VCaP (cell line): ENCODE results near the gene NELL1.

Source experiments
- H3K27ac ChIP-seq: fragments of 450-650 bp; 2 replicates; pipeline ENCODE4 v1.5.1; 2017
- CTCF ChIP-seq: fragments of 450-650 bp; conservative IDR thresholded peaks from 2 replicates; pipeline ENCODE4 v1.5.1; 2017; ENCODE audit warnings: mild to moderate bottlenecking, moderate library complexity

The NELL1 gene

DNA sequence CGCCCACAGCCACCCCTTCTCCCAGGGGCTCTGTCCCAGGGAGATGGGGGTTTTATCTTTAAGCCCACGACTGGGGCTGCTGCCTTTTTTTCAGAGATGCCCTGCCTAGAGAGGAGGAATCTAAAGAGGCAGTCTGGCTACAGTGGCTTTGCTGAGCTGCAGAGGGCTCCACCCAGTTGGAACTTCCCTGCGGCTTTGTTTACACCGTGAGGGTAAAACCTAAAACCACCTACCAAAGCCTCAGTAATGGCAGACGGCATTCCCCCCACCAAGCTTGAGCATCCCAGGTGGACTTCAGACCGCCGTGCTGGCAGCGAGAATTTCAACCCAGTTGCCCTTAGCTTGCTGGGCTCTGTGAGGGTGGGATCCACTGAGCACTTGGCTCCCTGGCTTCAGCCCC is 535.8 kb downstream of the NELL1 start:
- TF ChIP-seq CTCF, result no peak
- no peak overlapping the region for H3K27ac ChIP-seq

DNA sequence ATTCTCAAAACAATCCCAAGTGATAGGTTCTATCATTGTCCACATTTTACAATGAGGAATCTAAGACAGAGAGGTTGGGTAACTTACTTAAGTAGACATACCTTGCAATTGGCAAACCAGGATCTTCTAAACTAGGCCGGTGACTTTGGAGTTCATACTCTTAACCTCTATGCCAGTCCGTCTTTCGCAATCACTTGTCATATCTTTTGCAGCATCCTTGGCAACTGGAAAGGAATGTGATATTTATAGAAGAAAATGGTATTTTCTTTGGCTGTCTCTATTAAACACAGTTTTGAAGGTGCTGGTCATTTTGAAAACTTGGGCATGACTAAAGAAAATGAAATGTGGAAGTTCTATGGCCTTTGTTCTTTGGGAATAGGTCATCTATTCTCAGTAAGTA is 556.5 kb downstream of the NELL1 start:
- no peak for TF ChIP-seq CTCF

GRCh38 chr11:21229224-21229623 is 559.8 kb downstream of the NELL1 start:
- H3K27ac ChIP-seq, result no peak overlapping the region
- no peak for TF ChIP-seq CTCF

More for the DNA sequence above, 556.5 kb downstream of the NELL1 start:
- no peak overlapping the region for H3K27ac ChIP-seq

DNA sequence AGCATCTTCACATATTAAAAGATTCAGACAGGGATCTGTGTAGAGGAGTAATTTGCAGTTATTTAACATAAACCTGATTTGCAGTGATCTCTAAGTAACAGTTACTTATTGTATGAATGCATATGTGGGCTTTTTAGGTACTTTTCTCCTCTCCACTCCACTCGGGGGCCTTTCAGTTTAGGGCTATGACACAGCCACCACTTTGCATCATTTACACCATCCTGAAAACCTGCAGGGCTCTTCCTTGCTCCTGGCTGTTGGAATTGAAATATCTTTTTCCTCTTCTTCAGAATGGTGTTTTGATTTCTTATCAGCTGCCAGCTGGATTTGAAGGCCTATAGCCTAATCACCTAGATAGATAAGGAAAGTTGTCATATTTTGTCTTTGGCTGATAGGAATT is 580.8 kb downstream of the NELL1 start:
- TF ChIP-seq CTCF, result no peak
- H3K27ac ChIP-seq, result no peak overlapping the region

GRCh38 chr11:21254055-21254454 is 584.7 kb downstream of the NELL1 start:
- no peak overlapping the region for H3K27ac ChIP-seq
- no peak for TF ChIP-seq CTCF

GRCh38 chr11:21254790-21255189 is 585.4 kb downstream of the NELL1 start:
- no peak overlapping the region for H3K27ac ChIP-seq
- no peak for TF ChIP-seq CTCF

DNA sequence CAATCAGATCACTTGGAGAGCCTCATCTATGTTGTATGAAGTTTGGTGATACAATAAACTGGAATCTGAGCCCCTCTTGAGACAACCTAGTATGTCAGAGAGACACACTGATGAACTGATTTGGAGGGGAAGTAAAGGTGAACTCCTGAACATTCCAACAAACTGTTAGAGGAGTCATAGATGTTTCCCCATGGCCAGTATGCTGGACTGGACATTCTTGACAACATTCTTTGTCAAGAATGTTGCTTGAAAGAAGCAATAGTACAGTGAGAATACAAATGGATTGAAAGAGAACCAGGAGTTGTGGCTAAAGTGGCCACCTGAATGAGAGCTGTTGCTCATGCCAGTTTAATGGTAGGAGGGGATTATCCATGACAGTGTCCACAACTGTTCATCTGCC is 588.1 kb downstream of the NELL1 start:
- H3K27ac ChIP-seq, result no peak overlapping the region
- no peak for TF ChIP-seq CTCF

GRCh38 chr11:21258414-21258813 is 589.0 kb downstream of the NELL1 start:
- no peak for TF ChIP-seq CTCF
- no peak overlapping the region for H3K27ac ChIP-seq
